ENCODE results near the gene QRICH1.

Gene QRICH1

DNA sequence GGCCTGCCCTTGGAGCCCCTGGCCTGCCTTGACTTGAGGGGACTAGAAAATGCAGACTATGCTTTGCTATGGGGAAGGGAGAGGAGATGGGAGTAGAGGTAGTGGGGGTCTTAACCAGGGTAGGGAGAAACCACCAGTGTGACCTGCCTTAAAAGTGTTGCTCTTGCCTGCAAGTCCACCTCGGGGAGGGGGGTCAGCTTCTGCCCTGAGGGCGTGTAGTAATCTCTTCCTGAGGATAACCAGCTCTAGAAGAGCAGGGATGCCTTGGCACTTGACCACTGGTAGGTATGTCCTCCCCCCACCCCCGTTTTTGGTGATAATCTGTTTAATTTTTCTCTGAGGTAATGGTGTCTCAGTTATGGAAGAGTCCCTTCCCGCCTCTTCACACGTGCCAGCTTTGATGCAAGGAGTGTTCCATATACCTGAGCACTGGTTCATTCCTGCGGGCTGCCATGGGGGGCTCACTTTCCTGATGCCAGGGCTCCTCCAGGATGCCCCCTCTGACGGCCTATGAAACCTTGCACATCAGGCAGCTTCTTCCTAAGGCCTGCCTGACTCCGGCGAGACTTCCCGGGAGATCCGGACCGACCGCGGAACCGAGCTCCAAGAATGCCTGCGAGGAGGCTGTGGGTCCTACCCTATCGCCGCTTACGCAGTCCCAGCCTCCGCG lies 104.6 kb downstream of the QRICH1 start:
- H3K36me3 ChIP-seq (ENCODE audit: control insufficient read depth, low read depth, low read length), result peaks cover 21% of the 10 kb centered on the region
- peak overlapping the region; percentile 92 for H3K4me3 ChIP-seq (ENCODE audit: low read length)
- no peaks in the 10 kb centered on the region for H3K9me3 ChIP-seq (ENCODE audit: control insufficient read depth, low read depth, low read length)
- H3K4me1 ChIP-seq (ENCODE audit: control insufficient read depth, low read depth, low read length), result peaks cover 13% of the 10 kb centered on the region
- H3K9ac ChIP-seq (ENCODE audit: low read length), result peak overlapping the region; percentile 77
- no peaks in the 10 kb centered on the region for H3K27me3 ChIP-seq (ENCODE audit: control insufficient read depth, insufficient read depth, low read length)
- peak overlapping the region; percentile 51 for H3K27ac ChIP-seq (ENCODE audit: low read length)

DNA sequence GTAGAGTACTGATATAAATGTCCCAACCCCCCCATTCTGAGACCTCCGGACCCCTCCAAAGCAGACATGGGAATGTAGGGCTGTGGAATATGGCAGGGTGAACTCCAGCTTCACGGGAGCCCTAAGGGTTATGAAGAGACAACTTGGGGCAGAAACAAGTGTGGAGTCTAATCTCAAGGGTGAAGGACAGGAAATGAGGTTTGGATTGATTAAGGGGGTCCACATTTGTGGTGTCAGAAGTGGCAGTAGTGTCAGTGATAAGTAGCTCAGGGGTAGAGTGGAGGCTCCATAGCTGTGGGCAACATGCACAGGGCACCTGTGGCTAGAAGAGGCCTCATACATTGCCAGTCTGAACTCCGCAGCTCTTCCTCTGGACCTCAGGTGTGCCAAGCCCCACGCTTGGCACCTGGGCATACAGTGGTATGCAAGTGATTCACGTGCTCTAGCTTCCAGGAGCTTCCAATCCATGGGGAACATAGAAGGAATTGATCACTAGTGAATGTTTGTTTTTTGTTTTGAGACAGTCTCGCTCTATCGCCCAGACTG lies 108.0 kb downstream of the QRICH1 start:
- Histone ChIP-seq H3K9ac (ENCODE audit: low read length) (no peak overlapping the region), H3K4me3 (ENCODE audit: low read length) (no peak overlapping the region), H3K4me1 (ENCODE audit: control insufficient read depth, low read depth, low read length) (peaks cover 5% of the 10 kb centered on the region), H3K27ac (ENCODE audit: low read length) (no peak overlapping the region), H3K9me3 (ENCODE audit: control insufficient read depth, low read depth, low read length) (no peaks in the 10 kb centered on the region), H3K27me3 (ENCODE audit: control insufficient read depth, insufficient read depth, low read length) (no peaks in the 10 kb centered on the region), H3K36me3 (ENCODE audit: control insufficient read depth, low read depth, low read length) (peaks cover 46% of the 10 kb centered on the region)

DNA sequence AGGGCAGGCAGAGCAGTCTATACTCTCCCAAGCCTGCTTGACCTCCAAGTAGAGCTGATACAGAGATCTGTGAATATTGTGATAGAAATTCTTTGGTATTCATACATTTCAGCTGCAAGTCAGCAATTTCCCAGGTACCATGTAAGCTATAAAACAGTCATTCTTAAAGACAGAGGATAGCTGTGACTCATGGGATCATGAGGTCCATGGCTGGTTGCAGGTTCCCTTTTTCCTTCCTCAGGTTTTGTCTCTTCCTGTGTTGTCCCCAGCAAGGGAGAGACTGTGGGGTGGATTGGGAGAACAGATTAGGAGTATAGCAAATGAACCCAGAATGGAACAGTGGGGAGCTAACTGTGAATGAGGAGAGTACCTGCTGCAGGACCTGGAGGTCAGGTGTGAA lies 109.2 kb downstream of the QRICH1 start:
- Histone ChIP-seq H3K4me3 (ENCODE audit: low read length) (no peak overlapping the region), H3K9ac (ENCODE audit: low read length) (no peak overlapping the region), H3K4me1 (ENCODE audit: control insufficient read depth, low read depth, low read length) (peaks cover 4% of the 10 kb centered on the region), H3K27me3 (ENCODE audit: control insufficient read depth, insufficient read depth, low read length) (no peaks in the 10 kb centered on the region), H3K27ac (ENCODE audit: low read length) (no peak overlapping the region), H3K9me3 (ENCODE audit: control insufficient read depth, low read depth, low read length) (no peaks in the 10 kb centered on the region), H3K36me3 (ENCODE audit: control insufficient read depth, low read depth, low read length) (peaks cover 55% of the 10 kb centered on the region)

DNA sequence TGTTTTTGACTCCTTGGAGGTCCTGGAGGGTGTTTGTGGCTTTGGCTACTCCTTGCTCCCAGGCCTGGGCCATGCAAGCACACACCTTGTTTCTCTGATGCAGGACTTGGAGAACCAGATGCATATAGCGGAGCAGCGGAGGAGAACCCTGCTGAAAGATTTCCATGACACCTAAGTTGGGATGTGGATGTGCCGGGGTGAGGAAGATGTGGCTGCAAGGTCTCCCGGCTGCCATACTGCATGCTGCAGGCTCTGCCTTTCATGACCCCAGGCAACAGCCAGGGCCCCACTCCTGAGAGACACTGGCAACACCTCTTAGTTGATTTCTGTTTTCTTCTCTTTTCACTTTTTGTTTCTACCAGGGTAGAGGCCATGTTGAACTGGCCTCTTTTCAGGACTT lies 110.8 kb downstream of the QRICH1 start:
- no peaks in the 10 kb centered on the region for H3K9me3 ChIP-seq (ENCODE audit: control insufficient read depth, low read depth, low read length)
- no peak overlapping the region for H3K9ac ChIP-seq (ENCODE audit: low read length)
- H3K27ac ChIP-seq (ENCODE audit: low read length), result no peak overlapping the region
- H3K4me1 ChIP-seq (ENCODE audit: control insufficient read depth, low read depth, low read length), result no peaks in the 10 kb centered on the region
- H3K4me3 ChIP-seq (ENCODE audit: low read length), result no peak overlapping the region
- H3K27me3 ChIP-seq (ENCODE audit: control insufficient read depth, insufficient read depth, low read length), result no peaks in the 10 kb centered on the region
- peaks cover 63% of the 10 kb centered on the region for H3K36me3 ChIP-seq (ENCODE audit: control insufficient read depth, low read depth, low read length)

DNA sequence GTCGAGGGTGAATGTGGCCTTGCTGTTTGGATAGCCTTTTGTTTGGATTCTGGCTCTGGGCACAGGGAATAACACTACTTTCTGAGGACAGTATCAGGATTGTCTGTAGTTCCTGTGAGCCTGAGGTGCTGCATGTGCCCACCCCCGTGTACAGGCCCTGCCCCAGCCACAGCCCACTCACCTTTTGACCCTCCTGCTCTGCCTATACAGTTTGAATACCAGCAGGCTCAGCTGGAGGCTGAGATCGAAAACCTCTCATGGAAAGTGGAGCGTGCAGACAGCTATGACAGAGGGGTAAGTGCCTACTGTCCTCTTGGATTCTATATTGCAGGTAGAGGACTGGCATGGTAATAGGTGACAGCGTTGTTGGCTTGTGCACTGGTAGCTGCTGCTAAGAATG lies 111.2 kb downstream of the QRICH1 start:
- no peaks in the 10 kb centered on the region for H3K4me1 ChIP-seq (ENCODE audit: control insufficient read depth, low read depth, low read length)
- H3K4me3 ChIP-seq (ENCODE audit: low read length), result no peak overlapping the region
- H3K9me3 ChIP-seq (ENCODE audit: control insufficient read depth, low read depth, low read length), result no peaks in the 10 kb centered on the region
- no peak overlapping the region for H3K27ac ChIP-seq (ENCODE audit: low read length)
- no peaks in the 10 kb centered on the region for H3K27me3 ChIP-seq (ENCODE audit: control insufficient read depth, insufficient read depth, low read length)
- H3K36me3 ChIP-seq (ENCODE audit: control insufficient read depth, low read depth, low read length), result peaks cover 67% of the 10 kb centered on the region
- no peak overlapping the region for H3K9ac ChIP-seq (ENCODE audit: low read length)

DNA sequence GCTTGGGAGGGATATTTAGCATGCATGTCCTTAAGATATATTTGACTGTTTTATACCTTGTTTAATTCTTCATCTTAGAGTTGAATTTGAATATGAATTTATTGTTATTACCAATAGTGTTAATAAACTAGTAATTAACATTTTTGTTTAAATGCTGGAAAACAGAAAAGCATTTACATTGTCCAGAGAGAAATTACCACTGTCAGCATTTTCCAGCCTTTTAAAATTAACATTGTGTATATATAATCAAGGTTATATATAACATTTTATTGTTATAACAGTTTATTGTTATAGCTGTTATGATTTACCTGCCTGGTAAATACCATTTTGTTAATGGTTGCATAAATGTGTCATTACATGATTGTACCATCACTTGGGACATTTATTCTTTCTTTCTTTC lies 111.9 kb downstream of the QRICH1 start:
- Histone ChIP-seq H3K9me3 (ENCODE audit: control insufficient read depth, low read depth, low read length) (no peaks in the 10 kb centered on the region), H3K4me1 (ENCODE audit: control insufficient read depth, low read depth, low read length) (no peaks in the 10 kb centered on the region), H3K27me3 (ENCODE audit: control insufficient read depth, insufficient read depth, low read length) (no peaks in the 10 kb centered on the region), H3K27ac (ENCODE audit: low read length) (no peak overlapping the region), H3K36me3 (ENCODE audit: control insufficient read depth, low read depth, low read length) (peaks cover 72% of the 10 kb centered on the region), H3K4me3 (ENCODE audit: low read length) (no peak overlapping the region), H3K9ac (ENCODE audit: low read length) (no peak overlapping the region)

DNA sequence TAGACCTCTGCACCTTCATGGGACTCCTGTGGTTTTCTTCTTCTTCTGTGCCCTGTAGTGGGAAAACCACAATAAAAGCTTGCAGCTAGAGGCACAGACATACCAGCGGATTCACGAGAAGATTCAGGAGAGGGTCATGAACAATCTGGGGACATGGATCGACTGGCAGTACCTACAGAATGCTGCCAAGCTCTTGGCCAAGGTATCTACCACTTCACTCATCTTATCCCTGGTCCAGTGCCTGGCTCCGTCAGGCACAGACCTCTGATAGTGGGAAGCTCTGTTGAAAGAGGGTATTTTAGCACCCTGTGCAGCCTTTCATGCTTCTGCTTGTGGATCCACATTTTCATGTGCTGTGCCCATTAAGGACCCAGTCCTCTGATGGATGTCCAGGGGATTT lies 113.6 kb downstream of the QRICH1 start:
- Histone ChIP-seq H3K4me3 (ENCODE audit: low read length) (no peak overlapping the region), H3K27me3 (ENCODE audit: control insufficient read depth, insufficient read depth, low read length) (no peaks in the 10 kb centered on the region), H3K36me3 (ENCODE audit: control insufficient read depth, low read depth, low read length) (peaks cover 74% of the 10 kb centered on the region), H3K9me3 (ENCODE audit: control insufficient read depth, low read depth, low read length) (no peaks in the 10 kb centered on the region), H3K27ac (ENCODE audit: low read length) (no peak overlapping the region), H3K9ac (ENCODE audit: low read length) (no peak overlapping the region), H3K4me1 (ENCODE audit: control insufficient read depth, low read depth, low read length) (no peaks in the 10 kb centered on the region)
